ENCODE results near the gene SORD.
"Not testable (repeated sequence)": the region's sequence is repeated elsewhere in the genome, so short reads cannot be mapped to it uniquely, and the experiment has no call there.

The SORD gene

DNA sequence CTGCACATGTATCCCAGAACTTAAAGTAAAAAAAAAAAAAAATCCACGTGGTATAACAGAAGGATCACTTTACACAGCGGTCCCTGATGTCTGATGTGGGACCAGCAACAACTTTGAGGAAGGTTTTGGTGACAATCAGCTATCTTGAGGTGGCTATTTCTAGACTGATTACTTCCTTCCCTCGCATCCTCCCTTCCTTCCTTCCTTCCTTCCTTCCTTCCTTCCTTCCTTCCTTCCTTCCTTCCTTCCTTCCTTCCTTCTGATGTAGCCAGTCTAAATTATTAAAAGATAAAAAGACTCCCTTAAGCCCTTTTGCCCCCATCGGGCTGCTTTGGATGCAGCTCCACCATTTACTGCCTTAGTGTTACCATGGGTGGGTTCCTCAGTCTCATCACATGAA, 14.9 kb downstream of the SORD start:
- DNase-seq (ENCODE audit: insufficient read length, low spot score) (no peak), FAIRE-seq (no peak)
- TF ChIP-seq POLR2A (IDR thresholded peaks at IDR 0.05; ENCODE audit: low read depth, low read length), result no peak

DNA sequence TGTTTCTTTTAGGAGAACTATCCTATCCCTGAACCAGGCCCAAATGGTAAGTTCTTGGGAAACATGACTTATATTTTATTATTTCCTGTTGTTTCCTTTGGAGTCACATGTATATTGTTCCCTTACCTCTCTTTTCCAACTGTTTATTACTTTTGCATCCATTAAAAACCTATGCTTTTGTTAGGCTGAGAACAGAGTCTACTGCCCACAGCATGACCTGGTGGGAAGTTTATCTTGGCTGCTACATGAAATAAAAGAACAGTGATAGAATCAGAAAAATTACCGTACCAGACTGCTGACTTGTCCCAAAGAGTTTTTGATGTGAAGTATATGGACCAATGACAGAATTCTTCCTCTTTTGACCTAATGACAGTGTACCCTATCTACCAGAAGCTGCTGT, 17.4 kb downstream of the SORD start:
- DNase-seq (ENCODE audit: insufficient read length, low spot score); FAIRE-seq: not testable (repeated sequence)

GRCh38 chr15:45041538-45041937, 18.5 kb downstream of the SORD start:
- not testable (repeated sequence) for FAIRE-seq; DNase-seq (ENCODE audit: insufficient read length, low spot score)

GRCh38 chr15:45042859-45043258, 19.9 kb downstream of the SORD start:
- not testable (repeated sequence) for DNase-seq (ENCODE audit: insufficient read length, low spot score); FAIRE-seq

- not testable (repeated sequence) for FAIRE-seq; DNase-seq (ENCODE audit: insufficient read length, low spot score)
Measured at GRCh38 chr15:45044270-45044669, 21.3 kb downstream of the SORD start.

DNA sequence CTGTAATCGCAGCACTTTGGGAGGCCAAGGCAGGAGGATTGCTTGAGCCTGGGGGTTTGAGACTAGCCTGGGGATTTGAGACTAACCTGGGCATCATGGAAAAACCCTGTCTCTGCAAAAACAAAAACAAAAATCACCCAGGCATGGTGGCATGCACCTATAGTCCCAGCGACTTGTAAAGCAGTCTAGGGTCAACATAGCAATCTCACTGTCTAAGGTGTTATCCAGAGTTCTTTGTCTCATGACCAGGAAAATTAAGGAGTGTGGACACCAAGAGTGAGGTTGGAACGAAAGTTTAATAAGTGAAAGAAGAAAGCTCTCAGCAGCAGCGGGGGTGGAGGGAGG, 25.4 kb downstream of the SORD start:
- not testable (repeated sequence) for FAIRE-seq; DNase-seq (ENCODE audit: insufficient read length, low spot score)

DNA sequence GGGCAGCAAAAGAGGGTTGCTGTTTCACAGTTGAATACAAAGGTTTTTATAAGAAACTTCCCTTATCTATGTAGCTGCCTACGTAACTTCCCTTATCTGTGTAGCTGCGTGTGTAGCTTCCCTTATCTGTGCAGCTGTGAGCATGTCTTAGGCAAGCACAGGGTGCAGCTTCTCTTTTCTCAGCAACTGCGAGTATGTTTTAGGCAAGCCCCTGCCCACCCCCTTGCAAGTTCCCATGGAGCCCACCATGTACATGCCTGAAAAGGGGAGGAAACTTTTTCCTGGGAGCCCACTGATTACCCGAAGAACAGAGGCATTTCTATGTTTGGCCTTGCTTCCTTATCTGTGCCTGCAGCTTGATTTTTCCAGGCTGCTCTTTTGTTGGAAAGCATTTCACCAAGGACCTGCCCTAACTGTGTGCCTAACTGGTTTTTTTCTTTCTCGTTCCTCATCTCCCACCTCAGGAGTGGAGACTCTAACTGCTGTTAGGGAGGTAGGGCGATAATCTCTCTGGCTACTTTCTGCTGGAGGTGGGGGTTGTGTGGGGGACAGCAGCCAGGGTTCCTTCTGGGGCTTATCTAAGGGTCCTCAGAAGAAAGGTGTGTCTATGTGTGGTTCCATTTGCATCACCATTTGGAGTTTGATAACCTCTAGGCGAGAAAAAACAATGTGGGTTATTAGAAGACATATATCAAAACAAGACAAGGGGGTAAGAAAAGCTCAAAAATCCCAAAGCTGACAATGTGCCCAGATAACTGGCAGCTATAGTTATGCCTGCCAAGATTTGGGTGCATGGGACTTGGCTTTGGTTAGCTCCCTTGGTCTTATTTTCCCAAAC, 26.0 kb downstream of the SORD start:
- FAIRE-seq (no peak), DNase-seq (ENCODE audit: insufficient read length, low spot score) (no peak)
- no peak for TF ChIP-seq POLR2A (IDR thresholded peaks at IDR 0.05; ENCODE audit: low read depth, low read length)

- FAIRE-seq (no peak), DNase-seq (ENCODE audit: insufficient read length, low spot score) (no peak)
- TF ChIP-seq POLR2A (IDR thresholded peaks at IDR 0.05; ENCODE audit: low read depth, low read length), result no peak
Measured at GRCh38 chr15:45050587-45050986, 27.6 kb downstream of the SORD start.

DNA sequence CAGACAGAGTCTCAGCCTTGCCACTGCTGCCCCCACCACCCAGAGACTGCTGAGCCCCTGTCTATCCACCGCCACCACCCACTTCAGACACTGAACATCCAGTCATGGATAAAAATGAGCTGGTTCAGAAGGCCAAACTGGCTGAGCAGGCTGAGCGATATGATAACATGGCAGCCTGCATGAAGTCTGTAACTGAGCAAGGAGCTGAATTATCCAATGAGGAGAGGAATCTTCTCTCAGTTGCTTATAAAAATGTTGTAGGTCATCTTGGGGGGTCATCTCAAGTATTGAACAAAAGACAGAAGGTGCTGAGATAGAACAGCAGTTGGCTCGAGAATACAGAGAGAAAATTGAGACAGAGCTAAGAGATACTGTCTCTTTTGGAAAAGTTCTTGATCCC, 29.7 kb downstream of the SORD start:
- not testable (repeated sequence) for FAIRE-seq; DNase-seq (ENCODE audit: insufficient read length, low spot score)

GRCh38 chr15:45058690-45059675, 36.0 kb downstream of the SORD start:
- not testable (repeated sequence) for DNase-seq (ENCODE audit: insufficient read length, low spot score); FAIRE-seq

- not testable (repeated sequence) for FAIRE-seq
Measured at GRCh38 chr15:45062301-45062700, 39.3 kb downstream of the SORD start.

DNA sequence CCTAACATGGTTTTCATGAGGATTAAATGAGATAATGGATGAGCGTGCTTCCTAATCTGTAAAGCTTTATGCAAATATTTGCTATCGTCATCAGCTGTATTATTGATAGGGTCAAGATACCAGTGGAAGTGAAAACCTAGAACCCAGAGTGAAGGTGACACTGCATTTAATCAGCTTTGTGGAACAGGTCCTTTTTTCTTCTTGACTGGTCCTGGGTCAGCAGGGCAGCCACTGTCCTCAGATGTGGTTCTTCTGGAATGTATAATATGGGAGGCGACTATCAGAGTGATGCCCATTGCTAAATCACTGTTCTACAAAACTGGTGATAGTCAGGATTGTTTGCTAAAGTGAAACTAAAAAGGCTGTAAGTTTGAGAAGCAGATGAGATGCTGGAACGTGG, 41.4 kb downstream of the SORD start:
- FAIRE-seq (no peak), DNase-seq (ENCODE audit: insufficient read length, low spot score) (no peak)
- TF ChIP-seq POLR2A (IDR thresholded peaks at IDR 0.05; ENCODE audit: low read depth, low read length), result no peak

More at GRCh38 chr15:45062301-45062700, 39.3 kb downstream of the SORD start:
- not testable (repeated sequence) for DNase-seq (ENCODE audit: insufficient read length, low spot score)

GRCh38 chr15:45069942-45070360, 47.0 kb downstream of the SORD start:
- not testable (repeated sequence) for DNase-seq (ENCODE audit: insufficient read length, low spot score); FAIRE-seq

DNA sequence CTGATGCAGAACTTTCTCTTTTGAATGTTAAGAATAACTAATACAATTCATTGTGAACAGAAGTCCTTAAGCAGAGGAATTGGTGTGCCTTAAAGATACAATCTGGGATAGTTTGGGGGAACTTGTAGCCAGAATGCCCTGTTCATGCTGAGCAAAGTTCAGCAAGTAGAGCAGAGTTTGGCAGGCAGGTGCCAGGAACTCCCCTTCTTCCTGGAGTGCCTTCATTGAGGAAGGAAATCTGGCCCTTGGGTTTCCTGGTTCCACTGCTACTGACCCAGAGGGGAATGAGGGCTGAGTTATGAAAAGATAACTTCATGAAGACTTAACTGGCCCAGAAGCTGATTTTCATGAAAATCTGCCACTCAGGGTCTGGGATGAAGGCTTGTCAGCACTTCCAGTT, 50.6 kb downstream of the SORD start:
- DNase-seq (ENCODE audit: insufficient read length, low spot score), result not testable (repeated sequence)

DNA sequence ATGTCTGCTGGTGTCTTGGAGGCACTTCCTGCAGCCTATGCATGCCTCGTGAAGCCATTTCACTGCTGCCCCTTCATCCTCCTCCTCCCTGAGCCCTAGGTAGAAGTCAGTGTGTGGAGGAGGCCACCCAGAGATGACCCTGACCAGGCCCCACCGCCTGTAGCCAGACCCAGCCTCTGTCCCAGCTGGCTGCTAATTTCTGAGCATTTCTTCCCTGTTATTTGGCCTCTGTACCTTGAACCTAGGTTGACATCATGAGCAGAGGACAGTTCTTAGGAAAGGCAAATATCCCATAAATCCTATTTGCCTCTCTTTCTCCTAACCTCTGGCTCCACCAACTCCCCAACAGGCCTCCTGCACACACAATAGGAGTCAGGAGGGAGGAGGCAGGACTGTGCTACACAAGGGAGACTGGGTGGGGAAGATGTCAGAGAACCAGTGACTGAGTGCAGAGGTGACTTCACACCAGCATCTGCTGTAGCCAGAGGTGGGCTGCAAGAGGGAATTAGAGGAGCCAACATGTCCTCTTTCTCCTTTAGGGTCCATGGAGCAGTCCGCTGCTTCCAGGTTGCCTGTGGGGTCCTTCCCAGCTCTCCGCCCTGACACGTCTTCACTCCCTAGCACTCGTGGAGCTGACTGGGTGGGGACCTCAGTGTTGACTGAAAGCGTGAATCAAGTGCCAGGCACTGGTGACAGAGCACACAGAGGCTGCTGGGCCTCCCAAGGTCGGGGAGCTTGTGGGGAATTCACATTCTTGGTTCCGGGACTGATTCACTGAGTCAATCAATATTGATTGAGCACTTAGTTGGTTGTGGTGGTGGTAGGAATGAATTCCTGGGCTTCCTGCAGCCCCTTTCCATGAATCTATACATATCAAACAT, 52.7 kb downstream of the SORD start:
- FAIRE-seq, result not testable (repeated sequence)

More for the DNA sequence above, 50.6 kb downstream of the SORD start:
- not testable (repeated sequence) for FAIRE-seq

DNA sequence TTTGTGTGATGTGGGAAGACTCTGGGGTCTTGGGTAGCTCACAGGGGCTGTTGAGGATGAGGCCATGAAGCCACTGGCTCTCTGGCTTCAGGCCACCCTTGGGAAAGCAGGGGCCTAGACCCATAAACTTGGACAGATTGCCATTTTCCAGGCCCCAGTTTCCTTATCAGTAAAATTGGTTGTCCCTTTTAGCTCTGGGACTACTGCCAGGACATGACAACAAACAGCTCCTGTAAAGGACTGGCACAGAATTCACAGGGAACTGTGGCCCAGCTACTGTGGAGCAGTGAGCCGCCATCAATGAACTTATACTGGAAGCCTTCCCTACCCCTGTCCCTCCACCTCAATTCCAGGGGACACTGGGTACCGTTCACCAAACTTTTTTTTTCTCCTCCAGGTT, 54.4 kb downstream of the SORD start:
- not testable (repeated sequence) for FAIRE-seq; DNase-seq (ENCODE audit: insufficient read length, low spot score)

More for the DNA sequence above, 52.7 kb downstream of the SORD start:
- not testable (repeated sequence) for DNase-seq (ENCODE audit: insufficient read length, low spot score)

- DNase-seq (ENCODE audit: insufficient read length, low spot score); FAIRE-seq: not testable (repeated sequence)
Measured at GRCh38 chr15:45079201-45079600, 56.2 kb downstream of the SORD start.

DNA sequence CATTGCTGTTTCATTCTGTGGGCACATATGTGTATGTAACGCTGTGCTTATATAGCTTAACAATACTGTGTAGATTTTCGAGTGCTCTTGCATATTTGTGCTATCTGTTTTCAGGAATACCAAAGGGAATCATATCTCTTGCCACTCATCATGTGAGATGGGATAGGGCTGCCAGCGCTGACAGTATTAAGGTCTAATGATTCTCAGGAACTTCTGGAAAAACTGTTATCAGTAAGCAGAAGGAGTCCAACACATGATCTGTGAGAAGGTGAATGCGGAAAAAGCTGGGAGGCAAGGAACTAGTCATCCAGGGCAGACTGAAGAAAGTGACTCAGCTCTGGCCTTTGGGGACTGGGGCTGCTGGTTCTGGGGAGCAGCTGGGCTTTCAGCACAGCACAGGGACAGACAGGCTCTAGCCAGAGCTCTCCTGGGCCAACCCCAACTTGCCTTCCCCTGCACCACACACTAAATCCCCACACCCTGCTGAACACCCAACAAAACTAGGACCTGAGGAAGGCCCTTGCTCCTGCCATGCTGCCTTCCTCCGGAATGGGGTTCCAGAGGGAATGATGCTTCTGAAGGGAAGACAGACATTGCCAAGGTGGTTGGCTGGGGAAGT, 56.7 kb downstream of the SORD start:
- not testable (repeated sequence) for DNase-seq (ENCODE audit: insufficient read length, low spot score); FAIRE-seq

DNA sequence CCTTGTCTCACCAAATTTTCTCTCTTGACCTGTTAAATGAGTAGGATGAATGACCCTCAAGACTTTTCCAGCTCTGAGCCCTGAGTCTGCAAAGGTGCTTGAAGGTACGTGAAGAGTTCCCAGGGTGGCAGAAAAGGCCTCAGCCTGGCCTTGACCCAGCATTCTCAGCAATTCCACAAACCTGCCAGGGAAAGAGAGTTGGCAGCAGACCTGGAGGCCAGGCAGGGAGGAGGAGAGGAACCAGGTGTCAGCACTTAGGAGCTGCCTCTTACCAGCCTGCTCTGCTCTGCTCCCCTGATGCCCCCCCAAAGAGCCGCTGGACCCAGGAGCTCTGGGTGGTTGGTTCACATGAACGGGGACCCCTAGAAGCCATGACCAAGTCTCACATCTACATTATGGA, 57.6 kb downstream of the SORD start:
- DNase-seq (ENCODE audit: insufficient read length, low spot score); FAIRE-seq: not testable (repeated sequence)

Measured in H54 (cell line).